HG03439 (cell line): Measurements from ENCODE around the gene PGM2.

Experiments used
- ATAC-seq: cut with Tn5 transposase; IDR thresholded peaks from one replicate; pipeline ENCODE4 v1.9.1; 2021; ENCODE audit warnings: mild to moderate bottlenecking, moderate library complexity; ENCODE audit not compliant: unreplicated experiment

The PGM2 gene

DNA sequence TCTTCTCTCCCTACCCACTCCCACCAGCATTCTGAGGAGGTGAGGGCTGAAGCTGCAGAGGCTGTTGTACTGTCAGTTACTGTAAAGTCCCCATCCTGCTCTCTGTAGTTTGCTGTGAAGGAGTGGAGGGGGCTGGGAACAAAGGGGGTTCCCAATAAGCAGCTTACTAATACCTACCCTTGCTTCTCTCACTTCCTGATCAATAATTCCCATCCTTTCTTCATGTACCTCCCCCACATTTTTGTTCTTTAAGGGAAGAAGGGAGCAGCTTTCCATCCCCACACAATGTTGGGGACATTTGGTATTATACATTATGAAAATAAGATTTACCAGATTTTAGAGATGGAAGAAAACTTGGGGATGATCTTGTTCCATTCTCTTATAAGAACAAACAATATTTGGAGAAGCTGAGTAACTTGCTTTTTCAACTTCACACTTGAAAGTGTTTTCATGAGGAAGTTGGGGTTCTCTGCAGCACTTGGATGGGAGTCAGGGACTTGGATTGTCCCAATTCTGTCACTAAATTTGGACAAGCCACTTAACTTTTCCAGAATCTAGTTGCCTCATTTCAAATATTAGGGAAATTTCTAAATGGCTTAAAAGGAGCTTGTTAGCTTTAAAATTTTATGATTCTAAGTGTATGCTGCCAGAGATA lies 69.8 kb downstream of the PGM2 start:
- no peak for ATAC-seq

- no peak for ATAC-seq
Measured at GRCh38 chr4:37902212-37902611, 75.7 kb downstream of the PGM2 start.

DNA sequence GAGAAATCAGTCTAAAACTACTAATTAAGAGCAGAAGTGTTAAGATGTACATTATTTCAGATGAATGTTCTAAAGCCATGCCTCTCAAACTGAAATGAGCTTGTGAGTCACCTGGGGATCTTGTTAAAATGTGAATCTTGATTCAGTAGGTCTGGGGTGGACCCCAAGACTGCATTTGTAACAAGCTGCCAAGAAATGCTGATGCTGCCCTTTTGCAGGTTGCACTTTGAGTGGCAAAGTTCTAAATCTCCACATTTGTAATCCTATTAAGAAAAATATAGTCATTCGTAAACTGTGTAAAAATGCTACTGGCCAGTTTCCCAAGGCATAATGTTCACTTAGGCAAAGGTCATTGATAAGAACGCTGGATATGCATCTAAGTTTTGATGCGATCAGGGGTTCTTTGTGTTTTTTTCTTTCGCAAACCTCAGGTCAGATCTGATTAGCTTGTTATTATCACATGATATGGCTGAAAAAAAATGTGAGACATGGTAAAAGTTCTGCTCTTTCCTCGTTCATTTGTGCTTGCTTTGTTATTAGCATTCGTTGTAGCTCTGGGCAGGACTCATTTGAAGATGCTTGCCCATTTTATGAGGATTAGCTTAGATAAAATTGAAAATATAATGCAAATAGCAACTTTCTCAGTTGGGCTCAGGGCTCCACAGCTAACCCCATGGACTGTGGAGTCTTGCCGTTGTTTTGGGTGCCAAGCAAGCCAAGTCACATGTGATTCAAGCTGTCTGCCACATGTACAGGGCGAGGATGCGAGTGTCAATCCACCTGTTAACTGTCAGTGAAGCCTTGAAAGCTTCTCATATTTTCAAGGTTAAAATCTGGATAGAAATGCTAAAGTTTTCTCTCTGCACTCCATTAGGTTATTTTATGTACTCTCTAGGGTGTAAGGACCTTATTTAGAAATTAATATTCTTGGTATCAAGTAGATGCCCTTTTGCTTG lies 76.5 kb downstream of the PGM2 start:
- no peak for ATAC-seq

DNA sequence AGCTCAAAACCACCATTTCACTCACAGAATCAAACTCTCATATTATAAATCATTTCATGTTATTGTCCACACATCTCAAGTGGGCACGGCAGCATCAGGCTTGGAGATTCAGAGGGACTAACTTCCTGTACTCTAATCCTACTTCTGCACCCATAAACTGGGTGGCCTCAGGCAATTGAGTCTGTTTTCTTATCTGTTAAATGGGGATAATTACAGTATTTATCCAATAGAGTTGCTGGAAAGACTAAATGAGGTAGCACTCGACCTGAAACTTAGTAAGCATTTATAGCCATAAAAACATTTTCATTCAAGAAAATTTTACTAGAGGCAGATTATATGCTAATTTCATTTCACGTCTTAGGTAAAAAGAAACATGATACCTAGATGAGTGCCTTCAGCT lies 77.4 kb downstream of the PGM2 start:
- no peak for ATAC-seq

GRCh38 chr4:37904824-37905223 lies 78.3 kb downstream of the PGM2 start:
- no peak for ATAC-seq

DNA sequence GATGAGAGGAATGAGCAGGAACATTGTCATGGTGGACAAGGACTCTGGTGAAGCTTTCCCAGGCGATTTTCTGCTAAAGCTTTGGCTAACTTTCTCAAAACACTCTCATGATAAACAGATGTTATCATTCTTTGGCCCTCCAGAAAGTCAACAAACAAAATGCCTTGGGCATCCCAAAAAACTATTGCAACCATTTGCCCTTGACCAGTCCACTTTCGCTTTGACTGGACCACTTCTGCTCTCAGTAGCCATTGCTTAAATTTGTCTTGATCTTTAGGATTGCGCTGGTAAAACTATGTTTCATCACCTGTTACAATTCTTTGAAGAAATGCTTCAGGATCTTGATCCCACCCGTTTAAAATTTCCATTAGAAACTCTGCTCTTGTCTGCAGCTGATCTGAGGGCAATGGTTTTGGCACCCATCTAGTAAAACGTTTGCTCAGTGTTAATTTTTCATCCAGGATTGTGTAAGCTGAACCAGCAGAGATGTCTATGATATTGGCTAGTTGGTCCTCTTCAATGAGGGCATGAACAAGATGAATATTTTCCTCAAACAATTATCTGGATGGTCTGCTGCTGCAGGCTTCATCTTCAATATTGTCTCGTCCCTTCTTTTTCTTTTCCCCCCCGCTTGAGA lies 79.2 kb downstream of the PGM2 start:
- no peak for ATAC-seq

DNA sequence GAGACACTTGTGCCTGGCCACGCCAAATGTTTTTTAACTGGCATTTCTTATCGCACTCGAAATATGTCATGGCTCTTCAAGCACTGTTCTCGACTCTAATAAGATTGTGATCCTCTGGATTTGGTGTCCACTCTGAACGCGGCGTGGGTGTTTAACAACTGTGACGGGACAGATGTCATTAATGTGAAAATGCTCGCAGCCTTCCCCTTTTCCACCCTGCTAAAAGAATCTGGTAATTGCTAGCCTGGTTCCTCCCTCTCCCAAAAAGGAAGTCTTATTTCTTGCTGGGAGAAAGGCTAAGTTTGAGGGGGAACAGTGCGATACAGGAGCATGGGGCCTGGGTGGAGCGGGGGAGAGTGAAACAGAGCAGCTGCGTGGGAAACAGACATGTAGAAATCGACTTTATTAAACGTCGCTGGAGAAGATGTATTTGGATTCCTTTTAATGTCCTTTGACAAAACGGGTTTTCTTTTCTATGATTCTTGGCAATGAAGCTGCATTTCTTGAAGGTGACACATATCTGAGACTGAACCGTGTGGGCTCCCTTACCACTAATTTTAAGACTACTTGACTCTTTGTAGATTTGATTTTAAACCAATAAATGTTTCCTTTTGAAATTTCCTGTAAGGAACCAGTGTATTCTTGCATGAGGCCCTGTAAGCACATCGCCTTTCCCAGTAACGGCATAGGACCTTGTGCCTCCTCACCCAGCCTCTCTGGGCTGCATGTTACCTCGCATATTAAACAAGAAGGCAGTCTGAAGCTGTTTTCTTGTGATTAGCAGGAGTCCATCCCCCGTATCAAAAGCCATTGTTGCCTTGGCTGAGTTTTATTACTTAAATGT lies 82.2 kb downstream of the PGM2 start:
- ATAC-seq: no peak

DNA sequence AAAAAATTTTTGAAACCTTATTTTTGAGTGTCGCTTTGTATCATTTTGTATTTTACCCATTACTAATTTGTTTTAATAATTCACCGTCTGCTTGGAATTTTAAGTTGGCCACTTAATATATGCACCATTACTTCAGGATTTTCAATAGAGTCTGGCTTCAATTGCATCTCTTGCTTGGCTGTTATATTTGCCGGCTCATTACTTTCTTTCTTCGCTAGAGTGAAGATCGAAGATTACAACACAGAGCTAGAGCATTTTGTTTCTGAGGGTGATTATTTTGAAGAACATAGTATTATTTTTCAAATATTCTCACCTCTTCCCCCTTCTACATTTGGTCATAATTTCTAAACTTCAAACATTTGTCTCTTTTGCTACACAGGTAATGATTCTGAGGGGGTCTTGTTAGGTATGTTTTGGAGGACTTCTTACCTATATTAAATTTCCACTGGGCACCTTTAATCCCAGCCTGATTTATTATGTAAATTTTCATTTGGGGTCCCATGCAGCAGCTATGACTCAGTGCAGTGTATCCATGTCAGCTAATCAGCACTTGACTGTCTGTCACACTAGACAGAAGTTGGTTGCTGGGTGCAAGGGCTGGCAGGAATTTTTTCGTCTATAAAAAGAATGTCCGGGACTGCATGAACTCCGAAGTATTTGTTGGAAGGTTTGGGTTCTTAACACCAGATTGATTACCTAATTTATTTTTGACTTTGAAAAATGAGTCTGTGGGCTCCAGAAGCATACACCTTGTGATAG lies 83.0 kb downstream of the PGM2 start:
- no peak for ATAC-seq

DNA sequence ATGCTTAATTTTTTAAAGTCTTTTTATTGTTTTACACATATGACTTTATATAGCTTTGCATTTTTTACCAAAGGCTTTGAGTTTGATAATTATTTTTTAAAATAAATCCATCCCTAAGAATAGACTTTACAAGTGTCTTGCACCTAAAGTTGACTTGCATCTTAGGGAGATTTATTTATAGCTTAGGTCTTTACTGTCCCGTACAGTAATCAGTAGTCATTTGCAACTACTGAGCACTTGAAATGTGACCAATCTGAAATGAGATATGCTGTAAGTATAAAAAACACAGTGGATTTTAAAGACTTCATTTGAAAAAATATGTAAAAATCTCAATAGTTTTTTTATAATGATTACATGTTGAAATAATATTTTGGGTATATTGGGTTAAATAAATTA lies 83.6 kb downstream of the PGM2 start:
- no peak for ATAC-seq
